ENCODE results near the gene SNAPC2. TPM values are rescaled to one million over a fixed set of nuclear protein-coding genes. Genes with fewer than 3 reads are reported as not detected.
A peak's percentile ranks its signal among the peaks of the same experiment; 100 is the strongest.
"Not testable (repeated sequence)": the region's sequence is repeated elsewhere in the genome, so short reads cannot be mapped to it uniquely, and the experiment has no call there.

SNAPC2 gene
- total RNA-seq, 1 donor from 2014 or later, result 18.6 TPM

GRCh38 chr19:7928334-7928706 lies 8.2 kb downstream of the SNAPC2 start:
- Mint-ChIP-seq H3K27me3 (ENCODE audit: unreplicated experiment) (peaks cover 13% of the 10 kb centered on the region), H3K27ac (ENCODE audit: unreplicated experiment) (no peak overlapping the region)

GRCh38 chr19:7928741-7929701 lies 8.9 kb downstream of the SNAPC2 start:
- peaks cover 6% of the 10 kb centered on the region for H3K4me1 Mint-ChIP-seq (ENCODE audit: low read depth, unreplicated experiment)
- H3K36me3 Mint-ChIP-seq (ENCODE audit: unreplicated experiment), result no peaks in the 10 kb centered on the region
- peak; percentile 71 for DNase-seq
- peaks cover 11% of the 10 kb centered on the region for H3K9me3 Mint-ChIP-seq (ENCODE audit: unreplicated experiment)
- peak; percentile 64 for TF ChIP-seq CTCF (IDR thresholded peaks at IDR 0.05; ENCODE audit: partially characterized antibody, unreplicated experiment)
- no peak overlapping the region for H3K4me3 Mint-ChIP-seq (ENCODE audit: unreplicated experiment)
- peaks cover 12% of the 10 kb centered on the region for H3K27me3 Mint-ChIP-seq (ENCODE audit: unreplicated experiment)
- no peak overlapping the region for H3K27ac Mint-ChIP-seq (ENCODE audit: unreplicated experiment)

More at GRCh38 chr19:7928334-7928706, 8.2 kb downstream of the SNAPC2 start:
- H3K9me3 Mint-ChIP-seq (ENCODE audit: unreplicated experiment), result peaks cover 13% of the 10 kb centered on the region
- H3K36me3 Mint-ChIP-seq (ENCODE audit: unreplicated experiment), result no peaks in the 10 kb centered on the region
- no peak for TF ChIP-seq CTCF (IDR thresholded peaks at IDR 0.05; ENCODE audit: partially characterized antibody, unreplicated experiment)
- no peak for DNase-seq
- peaks cover 6% of the 10 kb centered on the region for H3K4me1 Mint-ChIP-seq (ENCODE audit: low read depth, unreplicated experiment)
- peak overlapping the region; percentile 52 for H3K4me3 Mint-ChIP-seq (ENCODE audit: unreplicated experiment)

- not testable (repeated sequence) for H3K36me3 Mint-ChIP-seq (ENCODE audit: unreplicated experiment); H3K4me3 Mint-ChIP-seq (ENCODE audit: unreplicated experiment); H3K9me3 Mint-ChIP-seq (ENCODE audit: unreplicated experiment); H3K27me3 Mint-ChIP-seq (ENCODE audit: unreplicated experiment); H3K27ac Mint-ChIP-seq (ENCODE audit: unreplicated experiment); DNase-seq; H3K4me1 Mint-ChIP-seq (ENCODE audit: low read depth, unreplicated experiment)
These were observed 9.9 kb downstream of the SNAPC2 start for GRCh38 chr19:7930030-7930429.

GRCh38 chr19:7930765-7931164 lies 10.6 kb downstream of the SNAPC2 start:
- Mint-ChIP-seq H3K27ac (ENCODE audit: unreplicated experiment) (no peak overlapping the region), H3K27me3 (ENCODE audit: unreplicated experiment) (peaks cover 9% of the 10 kb centered on the region), H3K9me3 (ENCODE audit: unreplicated experiment) (peaks cover 7% of the 10 kb centered on the region), H3K4me1 (ENCODE audit: low read depth, unreplicated experiment) (peaks cover 6% of the 10 kb centered on the region), H3K36me3 (ENCODE audit: unreplicated experiment) (no peaks in the 10 kb centered on the region), H3K4me3 (ENCODE audit: unreplicated experiment) (no peak overlapping the region)
- no peak for DNase-seq
- no peak for TF ChIP-seq CTCF (IDR thresholded peaks at IDR 0.05; ENCODE audit: partially characterized antibody, unreplicated experiment)

GRCh38 chr19:7931221-7932061 lies 11.3 kb downstream of the SNAPC2 start:
- DNase-seq, result peak; percentile 13
- TF ChIP-seq CTCF (IDR thresholded peaks at IDR 0.05; ENCODE audit: partially characterized antibody, unreplicated experiment), result no peak
- H3K27ac Mint-ChIP-seq (ENCODE audit: unreplicated experiment), result no peak overlapping the region
- no peak overlapping the region for H3K4me3 Mint-ChIP-seq (ENCODE audit: unreplicated experiment)
- peaks cover 6% of the 10 kb centered on the region for H3K27me3 Mint-ChIP-seq (ENCODE audit: unreplicated experiment)
- no peaks in the 10 kb centered on the region for H3K36me3 Mint-ChIP-seq (ENCODE audit: unreplicated experiment)
- peaks cover 4% of the 10 kb centered on the region for H3K9me3 Mint-ChIP-seq (ENCODE audit: unreplicated experiment)
- H3K4me1 Mint-ChIP-seq (ENCODE audit: low read depth, unreplicated experiment), result peaks cover 5% of the 10 kb centered on the region
